IPS-18c (cell line): Measurements from ENCODE around the gene HTR2B.

ENCODE experiments used
- H3K4me3 ChIP-seq: 2 replicates; pipeline ENCODE4 v1.7.0; 2013; ENCODE audit warnings: low read depth, mild to moderate bottlenecking, low read length, moderate library complexity; ENCODE audit not compliant: insufficient read depth
- H3K9me3 ChIP-seq: one replicate; pipeline ENCODE4 v1.6.1; 2013; ENCODE audit warnings: mild to moderate bottlenecking, low read length, moderate library complexity; ENCODE audit not compliant: control insufficient read depth, insufficient read depth

The HTR2B gene

DNA sequence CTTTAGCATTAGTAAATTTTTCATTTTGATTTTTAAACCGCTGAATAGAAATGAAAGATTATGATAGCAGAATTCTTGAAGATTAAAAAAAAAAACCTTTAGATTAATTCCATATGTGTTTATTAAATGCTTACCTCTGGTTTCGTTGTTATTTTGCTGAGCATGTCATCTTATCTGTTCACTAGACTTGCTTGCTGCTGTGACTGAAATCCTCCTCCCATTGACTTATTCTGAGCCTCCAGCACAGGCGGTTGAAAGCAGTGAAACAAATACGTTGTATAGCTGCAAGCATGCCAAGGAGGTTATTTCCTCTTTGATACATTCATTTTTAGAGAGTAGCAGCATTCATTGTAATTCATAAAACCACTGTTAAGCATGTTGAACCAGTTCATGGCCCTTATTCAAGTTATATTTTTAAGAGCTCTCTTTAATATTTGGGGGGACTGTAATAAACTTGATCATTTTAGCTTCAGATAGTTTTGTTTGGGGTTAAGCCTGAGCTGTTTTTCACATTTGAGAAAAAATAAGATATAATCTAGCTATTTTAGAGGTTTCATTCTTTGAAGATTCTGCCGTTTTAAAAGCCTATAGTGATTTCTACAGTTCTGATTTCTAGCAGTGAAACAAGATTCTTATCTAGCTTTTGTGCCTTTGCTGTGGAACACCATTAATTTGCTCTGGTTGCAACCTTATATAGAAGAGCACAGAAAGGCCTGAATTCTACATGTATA is at the start of gene HTR2B:
Gene HTR2B (minus strand): TSS at position 205 of the 731 bp plus-strand sequence. CDS start 1,278 bp downstream, outside the sequence.
- no peaks in the 10 kb centered on the region for H3K9me3 ChIP-seq

DNA sequence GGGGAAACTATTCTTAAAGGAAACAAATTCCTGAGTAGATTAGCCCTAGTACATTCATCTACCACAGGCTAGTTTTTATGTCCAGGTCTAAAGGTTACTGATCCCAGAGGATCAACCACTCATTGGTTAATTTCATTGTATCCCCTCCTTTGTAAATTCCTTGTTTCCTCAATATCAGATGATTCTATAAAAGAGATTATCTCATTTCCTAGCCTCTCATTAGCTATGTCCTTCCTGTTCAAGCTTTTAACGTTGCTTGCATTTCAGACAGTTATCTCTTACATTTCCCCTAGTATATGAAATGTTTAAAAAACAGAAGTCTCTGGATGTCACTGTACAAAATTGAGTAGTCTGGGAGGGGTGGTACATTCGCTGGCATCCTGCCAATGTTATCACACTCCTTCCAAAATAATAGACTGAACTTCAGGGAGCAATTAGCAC is 49.4 kb upstream of the HTR2B start:
- peaks cover 2% of the 10 kb centered on the region for H3K9me3 ChIP-seq
- H3K4me3 ChIP-seq: no peak overlapping the region

More for the DNA sequence above, at the start of gene HTR2B:
- no peak within 1 kb of the TSS for H3K4me3 ChIP-seq

DNA sequence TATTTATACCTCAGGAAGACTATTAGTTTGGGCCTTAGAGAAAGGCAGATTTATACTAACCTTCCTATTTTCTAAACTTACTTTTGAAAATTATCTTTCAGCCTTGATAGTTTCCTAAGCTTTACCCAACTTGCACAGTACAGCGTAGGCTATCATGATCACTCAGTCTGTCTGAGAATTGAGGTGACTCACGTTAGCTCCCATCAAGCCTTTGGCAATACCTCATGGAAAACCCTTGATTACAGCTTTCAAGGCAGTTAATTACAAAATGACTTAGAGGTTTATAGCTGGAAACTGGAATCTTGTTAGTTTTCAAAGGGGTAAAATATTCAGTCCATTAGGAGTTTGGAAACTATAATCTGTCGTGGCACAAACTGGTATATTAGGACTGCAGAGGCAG is 47.2 kb upstream of the HTR2B start:
- Histone ChIP-seq H3K9me3 (peaks cover 2% of the 10 kb centered on the region), H3K4me3 (no peak overlapping the region)

DNA sequence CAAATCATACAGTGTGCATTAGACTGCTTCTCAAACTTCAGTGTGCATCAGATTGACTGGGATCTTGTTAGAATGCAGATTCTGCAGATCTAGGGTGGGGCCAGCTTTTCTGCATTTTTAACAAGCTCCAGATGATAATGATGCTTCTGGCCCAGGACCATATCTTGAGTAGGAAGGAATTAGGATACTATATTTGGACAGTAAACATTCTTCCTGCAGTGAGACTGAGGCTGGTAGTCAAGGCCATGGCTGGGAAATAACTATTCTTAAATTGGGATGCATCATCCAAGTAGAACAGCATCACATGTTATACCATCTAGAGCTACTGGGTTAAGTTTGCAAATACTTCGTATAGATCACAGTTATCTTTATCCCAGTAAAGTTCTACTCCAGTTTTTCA is 45.2 kb upstream of the HTR2B start:
- Histone ChIP-seq H3K4me3 (no peak overlapping the region), H3K9me3 (no peaks in the 10 kb centered on the region)

DNA sequence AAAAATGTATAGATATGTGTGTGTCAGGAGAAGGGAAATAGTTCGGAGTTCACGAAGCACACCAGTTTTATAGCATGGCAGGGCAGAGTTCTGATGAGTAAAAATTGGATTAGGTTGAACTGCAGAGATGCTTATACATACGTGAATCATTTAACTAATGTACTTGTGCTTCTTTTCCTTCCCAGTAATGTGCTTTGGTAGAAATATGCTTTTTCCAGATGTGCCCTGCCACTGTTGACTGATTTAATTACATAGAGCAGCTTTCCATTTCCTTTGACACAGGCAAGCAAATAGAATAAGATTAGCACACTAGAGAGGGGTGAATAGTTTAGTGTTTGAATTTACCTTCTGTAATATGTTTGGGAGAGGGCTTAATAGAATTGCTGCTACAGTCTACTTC is 44.6 kb upstream of the HTR2B start:
- H3K9me3 ChIP-seq: no peaks in the 10 kb centered on the region
- no peak overlapping the region for H3K4me3 ChIP-seq

DNA sequence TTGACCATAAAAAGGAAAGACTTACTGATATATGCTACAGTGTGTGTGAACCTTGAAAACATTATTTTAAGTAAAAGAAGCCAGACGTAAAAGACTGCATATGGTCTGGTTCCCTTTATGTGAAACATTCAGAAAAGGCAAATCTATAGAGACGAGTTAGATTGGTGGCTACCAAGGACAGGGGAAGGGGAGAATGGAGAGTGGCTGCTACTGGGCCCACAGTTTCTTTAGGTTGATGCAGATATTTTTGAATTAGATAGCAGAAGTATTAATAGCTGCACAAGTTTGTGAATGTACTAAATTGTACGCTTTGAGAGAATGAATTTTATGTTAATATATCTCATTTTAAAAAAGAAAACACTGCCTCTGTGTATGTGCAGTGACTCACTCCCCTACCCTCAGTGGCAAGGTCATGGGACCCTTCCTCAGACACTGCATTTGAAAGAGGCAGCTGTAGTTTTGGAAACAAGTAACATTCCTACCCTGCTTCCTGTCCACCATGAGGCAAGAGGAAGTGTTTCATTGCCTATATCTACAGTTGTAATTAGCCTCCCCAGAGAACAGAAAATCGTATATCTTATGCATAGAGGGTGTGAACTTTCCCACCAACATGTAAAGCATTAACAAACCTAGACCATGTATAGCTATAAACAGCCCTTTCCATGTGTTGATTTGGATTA is 43.8 kb upstream of the HTR2B start:
- Histone ChIP-seq H3K9me3 (no peaks in the 10 kb centered on the region), H3K4me3 (no peak overlapping the region)

DNA sequence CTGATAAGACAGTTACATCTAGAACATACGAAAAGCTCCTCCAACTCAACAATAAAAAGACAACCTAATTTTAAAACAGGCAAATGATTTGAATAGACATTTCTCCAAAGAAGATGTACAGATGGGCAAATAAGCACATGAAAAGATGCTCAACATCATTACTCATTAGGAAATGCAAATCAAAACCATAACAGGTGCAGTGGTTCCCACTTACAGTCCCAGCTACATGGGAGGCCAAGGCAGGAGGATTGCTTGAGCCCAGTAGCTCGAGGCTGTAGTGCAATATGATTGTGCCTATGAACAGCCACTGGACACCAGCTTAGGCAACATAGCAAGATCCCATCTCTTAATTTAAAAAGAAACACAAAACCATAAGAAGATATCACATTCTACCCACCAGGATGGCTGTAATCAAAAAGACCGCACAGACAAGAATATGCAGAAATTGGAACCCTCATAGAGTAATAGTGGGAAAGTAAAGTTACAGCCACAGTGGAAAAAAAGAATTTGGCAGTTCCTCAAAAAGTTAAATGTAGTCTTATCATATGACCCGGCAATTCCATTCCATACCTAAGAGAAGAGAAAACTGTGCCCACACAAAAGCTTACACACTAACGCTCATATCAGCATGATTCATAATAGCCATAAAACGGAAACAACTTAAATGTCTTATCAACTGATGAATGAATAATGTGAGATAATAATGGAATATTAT is 43.1 kb upstream of the HTR2B start:
- H3K9me3 ChIP-seq: no peaks in the 10 kb centered on the region

DNA sequence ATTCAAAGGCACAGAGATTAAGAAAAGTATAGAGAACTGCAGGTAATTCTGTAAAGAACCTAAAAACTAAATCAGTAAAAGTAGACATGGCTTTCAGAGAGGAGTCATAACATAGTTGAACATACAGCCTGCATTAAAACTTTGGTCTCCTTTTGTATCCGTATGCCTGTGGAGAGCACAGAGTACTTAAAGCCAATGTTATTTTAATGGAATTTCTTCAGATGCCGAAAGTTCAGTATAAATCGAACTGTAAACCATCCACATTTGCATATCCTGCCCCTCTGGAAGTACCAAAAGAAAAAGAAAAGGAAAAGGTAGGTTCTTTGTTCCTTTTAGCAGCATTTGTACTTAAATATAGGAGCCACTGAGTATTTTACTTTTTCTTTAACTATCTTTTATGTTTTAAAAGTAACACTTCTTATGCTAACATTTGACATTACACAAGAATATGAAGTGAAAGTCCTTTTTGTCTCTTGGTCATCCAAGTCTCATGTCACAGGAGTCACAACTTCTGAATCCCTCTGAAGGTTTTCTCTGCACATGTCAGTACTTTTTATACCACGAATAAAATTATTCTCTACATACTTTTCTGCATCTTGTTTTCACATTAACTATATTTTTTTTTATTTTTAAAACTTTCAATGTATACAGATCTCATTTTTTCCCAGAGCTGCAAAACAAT is 38.7 kb upstream of the HTR2B start:
- Histone ChIP-seq H3K9me3 (no peaks in the 10 kb centered on the region), H3K4me3 (no peak overlapping the region)

More for the DNA sequence above, 43.1 kb upstream of the HTR2B start:
- no peak overlapping the region for H3K4me3 ChIP-seq

DNA sequence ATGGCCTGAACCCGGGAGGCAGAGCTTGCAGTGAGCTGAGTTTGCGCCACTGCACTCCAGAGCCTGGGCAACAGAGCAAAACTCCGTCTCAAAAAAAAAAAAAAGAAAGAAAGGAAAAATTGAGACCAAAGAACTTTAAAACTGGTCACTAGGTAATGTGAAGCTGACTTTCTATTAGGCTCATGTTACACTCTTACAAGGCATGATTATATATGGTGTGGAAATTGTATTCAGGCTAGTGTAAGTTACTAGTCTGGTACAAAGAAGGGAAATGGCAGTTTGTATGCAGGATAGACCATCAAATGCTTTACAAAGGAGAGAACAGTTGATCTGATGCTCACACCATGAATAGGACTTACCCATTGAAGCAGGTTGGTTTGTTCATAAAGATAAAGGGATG is 38.2 kb upstream of the HTR2B start:
- H3K9me3 ChIP-seq: no peaks in the 10 kb centered on the region
- H3K4me3 ChIP-seq: no peak overlapping the region

DNA sequence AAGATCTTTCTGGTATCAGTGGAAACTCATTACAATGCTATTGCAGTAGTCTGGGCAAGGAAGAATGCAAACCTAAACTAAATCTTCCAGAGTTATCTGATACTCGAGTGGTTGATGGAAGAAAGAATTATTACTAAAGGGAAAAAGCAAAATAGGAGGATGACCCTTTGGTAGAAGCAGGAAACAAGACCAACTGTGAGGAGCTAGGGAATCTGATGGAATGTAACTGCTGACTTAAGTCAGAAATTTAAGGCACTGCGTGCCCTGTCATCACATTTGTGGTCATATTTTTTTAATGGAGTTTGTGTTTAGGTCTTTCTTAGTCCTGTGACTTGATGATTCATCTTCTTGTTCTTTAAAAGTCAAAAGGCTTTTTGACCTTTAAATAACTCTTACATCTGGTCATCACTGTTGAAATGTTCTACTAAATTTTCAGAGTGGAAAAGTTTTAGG is 37.1 kb upstream of the HTR2B start:
- Histone ChIP-seq H3K9me3 (no peaks in the 10 kb centered on the region), H3K4me3 (no peak overlapping the region)

DNA sequence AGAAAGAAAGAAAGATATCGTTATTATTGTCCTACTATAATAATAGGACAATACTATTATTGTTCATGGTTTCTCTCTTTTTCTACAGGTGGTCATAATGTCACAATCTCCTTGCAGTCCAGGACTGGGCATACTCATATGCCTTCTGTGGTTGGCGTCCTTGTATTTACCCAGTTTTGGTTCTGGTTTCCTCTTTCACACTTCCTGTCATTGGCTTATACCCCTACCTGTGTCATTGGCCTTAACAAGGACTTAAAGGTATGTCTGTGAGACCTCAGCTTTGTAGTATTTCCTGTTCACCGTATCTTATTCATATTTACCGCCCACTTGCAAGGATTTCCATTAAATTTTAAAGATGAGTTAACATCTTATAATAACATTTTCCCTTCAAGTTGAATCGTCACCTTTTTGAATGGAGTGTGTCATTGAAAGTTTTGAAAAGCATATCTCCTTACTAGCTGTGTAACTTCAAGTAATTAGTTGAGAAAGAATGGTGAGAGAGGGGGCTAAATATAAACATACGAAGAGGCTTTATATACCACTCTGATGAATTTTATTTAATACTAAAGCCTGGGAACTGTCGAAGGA is 36.5 kb upstream of the HTR2B start:
- Histone ChIP-seq H3K4me3 (no peak overlapping the region), H3K9me3 (no peaks in the 10 kb centered on the region)

DNA sequence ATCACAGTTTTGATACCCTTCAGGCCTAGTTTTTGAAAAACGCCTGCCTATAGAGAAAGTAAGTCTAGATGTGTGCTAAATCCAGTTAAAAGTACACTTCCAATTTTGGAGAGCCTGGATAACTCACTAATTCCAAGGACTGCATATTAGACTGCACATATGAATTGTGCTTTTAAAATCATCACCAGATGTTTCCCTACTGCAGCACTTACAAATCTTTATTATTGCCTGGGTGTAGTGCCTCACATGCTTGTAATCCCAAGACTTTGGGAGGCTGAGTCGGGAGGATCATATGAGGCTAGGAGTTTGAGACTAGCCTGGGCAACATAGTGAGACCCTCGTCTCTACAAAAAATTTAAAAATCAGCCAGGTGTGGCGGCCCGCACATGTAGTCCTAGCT is 35.9 kb upstream of the HTR2B start:
- H3K4me3 ChIP-seq: no peak overlapping the region
- no peaks in the 10 kb centered on the region for H3K9me3 ChIP-seq

DNA sequence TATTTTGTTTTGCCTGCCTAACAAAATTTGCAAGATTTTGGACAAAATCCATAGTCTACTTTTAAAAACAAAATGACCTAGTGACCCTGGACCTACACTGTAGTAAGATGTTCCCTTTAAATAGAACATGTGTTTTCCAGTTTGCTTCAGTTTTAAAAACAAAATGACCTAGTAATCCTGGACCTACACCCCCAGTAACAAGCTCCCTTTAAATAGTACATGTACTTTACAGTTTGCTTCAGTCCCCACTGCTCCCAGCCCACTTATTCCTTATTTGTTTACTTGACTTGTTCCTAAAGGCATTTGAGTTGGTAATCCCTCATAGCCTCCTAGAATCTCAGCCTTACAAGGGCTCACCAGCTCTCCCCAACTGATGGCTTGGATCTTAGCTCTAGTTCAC is 34.5 kb upstream of the HTR2B start:
- no peak overlapping the region for H3K4me3 ChIP-seq
- no peaks in the 10 kb centered on the region for H3K9me3 ChIP-seq

DNA sequence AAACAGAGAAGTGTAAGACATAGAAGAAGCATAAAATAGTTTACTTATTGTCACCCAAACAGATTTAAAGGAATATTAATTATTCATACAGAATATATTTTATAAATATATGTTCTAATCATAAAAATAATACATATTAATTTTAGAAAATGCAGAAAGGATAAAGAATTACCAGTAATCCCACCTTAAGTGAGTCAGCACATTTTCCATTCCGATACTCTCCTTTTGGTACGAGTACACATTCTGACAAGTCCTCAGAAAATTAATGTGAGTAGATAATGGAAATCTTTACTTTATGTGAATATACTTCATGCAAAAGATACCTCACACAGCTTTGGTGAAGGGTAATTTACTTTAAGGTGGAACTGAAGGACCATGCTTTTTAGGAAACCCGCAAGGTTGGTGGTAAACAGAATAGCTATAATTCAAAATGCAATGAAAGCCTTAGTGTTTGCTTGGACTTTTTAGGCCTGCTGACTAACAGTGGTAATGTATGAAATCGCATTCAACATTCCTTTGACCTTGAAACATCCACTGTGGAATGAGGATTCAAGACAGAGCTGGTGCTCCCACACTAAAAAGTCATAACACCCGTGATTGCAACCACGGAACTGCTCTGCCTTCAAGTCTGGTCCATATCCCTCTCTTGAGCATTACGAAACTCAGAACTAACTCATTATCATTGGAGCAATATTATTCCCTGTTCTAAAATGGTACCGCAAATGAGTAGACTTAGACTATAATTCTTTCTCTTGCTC is 28.1 kb upstream of the HTR2B start:
- H3K9me3 ChIP-seq: no peaks in the 10 kb centered on the region
- H3K4me3 ChIP-seq: no peak overlapping the region

DNA sequence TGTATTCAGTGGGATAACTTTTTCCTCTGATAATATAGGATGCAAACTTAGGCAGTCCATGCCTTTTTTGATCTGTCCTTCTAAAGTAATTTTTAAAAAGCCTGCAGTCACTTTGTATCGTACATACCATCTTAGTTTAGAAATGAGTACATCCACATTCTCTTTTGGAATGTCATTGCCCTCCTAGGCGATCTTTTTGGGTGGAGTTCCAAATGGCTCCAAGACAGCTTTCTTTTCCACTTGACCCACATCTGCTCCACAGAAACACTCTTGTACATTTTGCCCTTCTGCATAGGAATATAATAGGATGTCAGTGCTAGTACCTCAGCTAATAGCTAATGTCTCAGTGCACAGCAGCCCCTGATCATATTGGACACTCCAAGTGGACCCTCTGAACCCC is 21.8 kb upstream of the HTR2B start:
- Histone ChIP-seq H3K9me3 (no peaks in the 10 kb centered on the region), H3K4me3 (no peak overlapping the region)

DNA sequence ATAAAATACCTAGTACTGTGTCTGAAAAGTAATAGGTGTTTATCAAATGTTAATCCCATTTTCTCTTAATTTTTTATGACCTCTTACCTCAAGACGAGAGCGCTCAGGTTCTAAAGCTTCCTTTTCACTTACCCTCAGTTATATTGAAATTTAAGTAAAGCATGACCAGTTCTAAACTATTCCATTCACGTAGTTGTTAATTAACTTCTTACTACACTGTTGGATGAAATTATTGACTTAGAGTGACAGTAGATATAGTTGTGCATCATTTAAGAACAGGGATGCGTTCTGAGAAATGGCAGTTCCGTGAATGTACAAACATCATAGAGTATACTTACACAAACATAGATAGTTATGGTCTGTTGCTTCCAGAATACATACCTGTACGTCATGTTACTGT is 20.1 kb upstream of the HTR2B start:
- H3K4me3 ChIP-seq: no peak overlapping the region
- H3K9me3 ChIP-seq: no peaks in the 10 kb centered on the region
